HG02798 (cell line): ENCODE results near the gene ERLEC1.

Source experiments
- ATAC-seq: cut with Tn5 transposase; IDR thresholded peaks from one replicate; pipeline ENCODE4 v1.9.1; 2021; ENCODE audit warnings: mild to moderate bottlenecking; ENCODE audit not compliant: unreplicated experiment, poor library complexity

The ERLEC1 gene

DNA sequence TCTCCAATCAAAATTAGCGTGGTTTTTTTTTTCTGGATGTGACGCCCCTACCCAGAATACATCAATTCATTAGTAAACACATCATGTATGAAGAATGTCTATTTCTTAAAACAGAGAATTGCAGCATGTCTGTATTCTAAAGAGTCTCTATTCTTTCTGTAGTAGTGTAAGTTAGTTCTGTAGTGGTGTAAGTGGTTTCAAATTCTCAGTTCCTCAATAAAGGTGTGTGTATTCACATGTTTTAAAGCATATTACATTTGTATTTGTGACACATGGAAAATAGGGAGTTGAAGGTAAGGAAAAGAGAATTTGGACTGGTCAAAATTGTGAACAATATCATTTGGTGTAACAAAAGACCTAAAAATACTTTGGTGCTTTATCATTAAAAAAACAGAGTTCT, 80.9 kb downstream of the ERLEC1 start:
- ATAC-seq: no peak
